ENCODE measurements around the gene BANF1. TPM values are rescaled to one million over a fixed set of nuclear protein-coding genes. Genes with fewer than 3 reads are reported as not detected.

BANF1 gene
- total and polyA plus RNA-seq, 9 of the 15 experiments (the other 6 are each of a cell fraction or from before 2014, with no cell fraction given), result 108 to 651 (median 263) TPM

- TF ChIP-seq PKNOX1 (IDR thresholded peaks at IDR 0.05) (peak; percentile 68), PBX2 (CRISPR knock-in tag; IDR thresholded peaks at IDR 0.05; ENCODE audit: low read depth) (no peak), PBX2 (tag; conservative IDR thresholded peaks at IDR 0.05; ENCODE audit: low read depth) (no peak), CBX1 (IDR thresholded peaks at IDR 0.05; ENCODE audit: low read depth) (0 out of 2 replicates have a peak, but pooled peaks have one; percentile 25), AFF4 (CRISPR knock-in tag; IDR thresholded peaks at IDR 0.05) (no peak; the same call in 1 of the 2 replicates), RFX5 (IDR thresholded peaks at IDR 0.05; ENCODE audit: low read depth, low read length) (no peak), POLR2G (IDR thresholded peaks at IDR 0.05; ENCODE audit: low read depth, low read length) (peak; percentile 99), NFRKB (IDR thresholded peaks at IDR 0.05; ENCODE audit: low read depth) (peak; percentile 92), BMI1 (IDR thresholded peaks at IDR 0.05; ENCODE audit: low read length) (no peak), MCM3 (IDR thresholded peaks at IDR 0.05) (no peak)
- TF ChIP-seq, protein P1, sequence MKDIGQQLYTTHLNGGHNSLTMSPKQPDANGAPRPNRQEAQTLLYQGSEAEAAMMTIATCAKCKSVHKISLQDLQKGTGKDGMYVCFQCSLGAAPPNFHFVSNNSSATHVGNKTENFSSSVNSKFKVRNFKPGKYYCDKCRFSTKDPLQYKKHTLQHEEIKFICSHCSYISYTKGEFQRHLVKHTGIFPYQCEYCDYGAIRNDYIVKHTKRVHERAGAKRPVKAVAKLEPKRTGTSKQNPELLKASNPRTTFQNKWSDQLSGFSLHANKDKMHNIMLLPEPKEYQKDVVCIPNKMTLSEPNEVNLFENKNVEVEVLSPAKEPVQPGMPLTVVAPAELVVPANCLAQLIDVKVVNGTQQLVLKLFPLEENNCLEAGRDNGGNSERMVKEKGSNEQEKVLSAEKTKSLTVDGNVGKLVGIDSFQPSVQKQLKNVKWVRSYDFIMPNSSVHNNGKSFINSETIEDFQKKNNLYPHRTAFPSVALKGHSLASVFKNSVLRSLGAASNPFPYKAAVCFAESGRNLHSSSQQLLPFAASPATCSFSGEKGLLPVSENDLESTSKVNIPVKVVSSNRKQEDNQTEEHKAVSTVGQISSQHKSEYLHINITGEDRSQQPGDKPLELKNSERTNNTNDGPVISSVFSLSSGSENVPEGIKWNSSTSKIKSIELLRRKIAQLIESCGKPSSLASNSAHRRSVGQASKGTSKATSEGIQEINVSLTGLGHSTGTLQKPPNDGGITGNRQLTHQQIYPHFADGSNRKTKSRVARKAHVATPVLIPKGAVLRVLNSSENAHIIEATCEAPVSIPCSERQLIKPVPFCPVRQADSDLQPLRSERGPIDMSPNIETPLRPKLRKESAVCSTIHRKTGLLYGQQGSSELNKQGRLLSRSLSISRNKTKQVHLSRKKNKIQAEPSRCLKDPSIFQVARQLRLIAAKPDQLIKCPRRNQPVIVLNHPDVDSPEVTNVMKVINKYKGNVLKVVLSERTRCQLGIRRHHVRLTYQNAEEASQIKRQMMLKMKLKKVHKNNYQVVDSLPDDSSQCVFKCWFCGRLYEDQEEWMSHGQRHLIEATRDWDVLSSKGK (CRISPR knock-in tag; IDR thresholded peaks at IDR 0.05), result no peak
- TF ChIP-seq, protein P2, sequence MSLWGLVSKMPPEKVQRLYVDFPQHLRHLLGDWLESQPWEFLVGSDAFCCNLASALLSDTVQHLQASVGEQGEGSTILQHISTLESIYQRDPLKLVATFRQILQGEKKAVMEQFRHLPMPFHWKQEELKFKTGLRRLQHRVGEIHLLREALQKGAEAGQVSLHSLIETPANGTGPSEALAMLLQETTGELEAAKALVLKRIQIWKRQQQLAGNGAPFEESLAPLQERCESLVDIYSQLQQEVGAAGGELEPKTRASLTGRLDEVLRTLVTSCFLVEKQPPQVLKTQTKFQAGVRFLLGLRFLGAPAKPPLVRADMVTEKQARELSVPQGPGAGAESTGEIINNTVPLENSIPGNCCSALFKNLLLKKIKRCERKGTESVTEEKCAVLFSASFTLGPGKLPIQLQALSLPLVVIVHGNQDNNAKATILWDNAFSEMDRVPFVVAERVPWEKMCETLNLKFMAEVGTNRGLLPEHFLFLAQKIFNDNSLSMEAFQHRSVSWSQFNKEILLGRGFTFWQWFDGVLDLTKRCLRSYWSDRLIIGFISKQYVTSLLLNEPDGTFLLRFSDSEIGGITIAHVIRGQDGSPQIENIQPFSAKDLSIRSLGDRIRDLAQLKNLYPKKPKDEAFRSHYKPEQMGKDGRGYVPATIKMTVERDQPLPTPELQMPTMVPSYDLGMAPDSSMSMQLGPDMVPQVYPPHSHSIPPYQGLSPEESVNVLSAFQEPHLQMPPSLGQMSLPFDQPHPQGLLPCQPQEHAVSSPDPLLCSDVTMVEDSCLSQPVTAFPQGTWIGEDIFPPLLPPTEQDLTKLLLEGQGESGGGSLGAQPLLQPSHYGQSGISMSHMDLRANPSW (CRISPR knock-in tag; IDR thresholded peaks at IDR 0.05), result 0 out of 2 replicates have a peak, but pooled peaks have one; percentile 17
These were observed 49.7 kb downstream of the BANF1 start, which contains the start of gene SF3B2 (continued) for GRCh38 chr11:66051766-66052663.
